ENCODE measurements around the gene RAB3B.

Gene RAB3B

DNA sequence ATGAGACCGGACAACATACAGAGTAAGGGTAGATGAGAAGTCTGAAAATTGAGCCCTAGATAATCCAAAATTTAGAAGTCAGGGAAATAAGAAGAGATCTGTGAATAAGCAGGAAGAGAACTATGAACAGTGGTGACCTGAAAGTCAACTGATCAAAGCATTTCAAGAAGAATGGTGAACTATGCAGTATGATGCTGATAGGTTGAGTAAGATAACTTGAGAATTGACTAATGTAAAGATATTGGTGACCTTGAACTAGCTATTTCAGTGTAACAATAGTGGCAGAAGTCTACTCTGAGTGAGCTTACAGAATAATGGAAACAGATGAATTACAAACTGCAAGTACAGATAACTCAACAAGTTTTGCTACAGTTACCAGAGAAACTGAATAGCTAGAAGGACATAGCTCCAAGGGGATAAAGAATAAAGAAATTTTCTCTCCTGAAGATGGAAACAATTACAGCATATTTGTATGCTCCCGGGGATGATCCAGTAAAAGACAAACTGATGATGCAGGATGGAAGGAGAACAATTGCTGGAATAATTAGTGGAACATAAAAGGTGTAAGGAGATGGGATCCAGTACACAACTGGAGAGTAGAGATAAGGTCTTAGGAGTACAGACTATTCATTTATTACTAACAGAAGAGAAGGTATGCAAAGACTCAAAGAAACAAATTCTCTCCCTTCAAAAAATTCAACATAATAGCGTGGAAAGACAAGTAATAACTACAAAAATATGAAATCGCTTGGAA lies 122.8 kb downstream of the RAB3B start:
- no peak for DNase-seq

- no peak for DNase-seq
Measured at GRCh38 chr1:51863384-51863783, 127.1 kb downstream of the RAB3B start.

GRCh38 chr1:51861669-51862068 lies 128.8 kb downstream of the RAB3B start:
- no peak for DNase-seq

- no peak for DNase-seq
Measured at GRCh38 chr1:51859735-51860134, 130.8 kb downstream of the RAB3B start.

GRCh38 chr1:51859333-51859732 lies 131.2 kb downstream of the RAB3B start:
- no peak for DNase-seq

- no peak for DNase-seq
Measured at GRCh38 chr1:51858892-51859291, 131.6 kb downstream of the RAB3B start.

All from NCI-H226 (cell line).